Colonic mucosa (tissue), 4 donors: ENCODE results near the gene THSD4. TPM values are rescaled to one million over a fixed set of nuclear protein-coding genes. Genes with fewer than 3 reads are reported as not detected.
"Not testable (repeated sequence)": the region's sequence is repeated elsewhere in the genome, so short reads cannot be mapped to it uniquely, and the experiment has no call there.

Experiments
- DNase-seq: peaks from one replicate; pipeline ENCODE4 v3.0.0-alpha.2; 2020
- H3K27ac ChIP-seq: fragments of 200-600 bp; one replicate; pipeline ENCODE4 v1.8.0; 2021
- H3K27me3 ChIP-seq: fragments of 200-600 bp; one replicate; pipeline ENCODE4 v1.8.0; 2021
- H3K36me3 ChIP-seq: fragments of 200-600 bp; one replicate; pipeline ENCODE4 v1.8.0; 2021
- H3K4me1 ChIP-seq: fragments of 200-600 bp; one replicate; pipeline ENCODE4 v1.8.0; 2021; ENCODE audit warnings: mild to moderate bottlenecking
- H3K4me3 ChIP-seq: fragments of 200-600 bp; one replicate; pipeline ENCODE4 v1.8.0; 2021
- H3K9ac ChIP-seq, 2 donors: one replicate each; pipeline ENCODE4 v1.7.0; 2013; ENCODE audit warnings: control low read depth in 2 of 2, low read depth in 2 of 2, low read length in 2 of 2
- H3K9me3 ChIP-seq: fragments of 200-600 bp; one replicate; pipeline ENCODE4 v1.8.0; 2021
- intact Hi-C: fragments of 100-400 bp; cut with DNase I; formaldehyde crosslinking; loops from one replicate; pipeline ENCODE4 v1.14.1; 2022
- total RNA-seq, 2 donors: library from RNA; stranded (reverse); fragmentation: NEBNext Ultra II Directional in 1 of 2; extraction: Animal tissue kit (Norgen Biotek cat#: 25700) in 1 of 2; gene quantifications; one replicate each; pipeline ENCODE4 v1.2.1, GENCODE V29; 2021
- TF ChIP-seq, protein P1 (sequence below): fragments of 200-600 bp; IDR thresholded peaks from one replicate; pipeline ENCODE4 v1.8.0; 2022; ENCODE audit warnings: antibody characterized with exemption, mild to moderate bottlenecking
- donor health status: healthy.
- donor health status: DM: no; HTN: no; CAD: no.
- donor health status: DM: no; HTN: no; CAD: no.

The THSD4 gene
- total RNA-seq, 2 donors from 2014 or later: 18.8 to 23.5 TPM

DNA sequence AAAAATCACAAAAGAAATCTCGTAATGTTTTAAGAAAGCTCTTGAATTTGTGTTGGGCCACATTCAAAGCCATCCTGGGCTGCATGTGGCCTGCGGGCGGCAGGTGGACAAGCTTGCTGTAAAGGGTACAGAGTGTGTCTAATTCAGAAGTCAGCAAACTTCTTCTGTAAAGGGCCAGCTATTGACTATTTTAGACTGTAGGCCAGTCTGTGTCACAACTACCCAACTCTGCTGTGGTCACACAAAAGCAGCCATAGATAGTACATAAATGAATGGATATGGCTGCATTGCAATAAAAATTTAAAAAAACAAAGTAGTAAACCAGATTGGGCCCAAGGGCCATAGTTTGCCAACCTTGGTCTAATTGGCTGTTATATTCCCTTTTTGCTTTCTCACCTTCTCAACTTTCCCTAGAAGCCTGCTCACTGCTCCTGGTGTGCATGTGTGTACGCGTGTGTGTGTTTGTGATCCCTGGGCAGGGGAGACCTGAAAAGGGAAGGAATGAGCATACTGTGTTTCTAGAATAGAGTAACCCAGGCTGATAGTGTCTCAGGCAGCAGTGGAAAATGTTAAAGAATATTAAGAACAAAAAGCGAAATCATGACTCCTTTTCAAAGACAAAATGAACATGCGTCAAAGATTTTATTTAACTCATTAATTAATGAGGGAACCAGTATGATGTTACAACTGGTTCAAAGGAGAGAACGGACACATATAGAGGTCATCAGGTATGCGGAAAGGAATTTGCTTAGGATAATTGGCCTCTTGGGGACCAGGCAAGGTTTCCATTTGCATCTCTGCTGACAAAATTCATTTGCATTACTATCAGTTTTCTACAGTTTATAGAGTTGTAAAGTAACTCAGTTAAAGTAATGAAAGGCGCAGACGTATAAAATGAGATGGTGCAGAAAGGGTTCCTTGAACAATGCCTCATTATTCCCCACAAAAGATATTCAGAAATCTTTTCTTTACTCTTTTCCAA is 248.0 kb downstream of the THSD4 start:
- TF ChIP-seq, protein P1, sequence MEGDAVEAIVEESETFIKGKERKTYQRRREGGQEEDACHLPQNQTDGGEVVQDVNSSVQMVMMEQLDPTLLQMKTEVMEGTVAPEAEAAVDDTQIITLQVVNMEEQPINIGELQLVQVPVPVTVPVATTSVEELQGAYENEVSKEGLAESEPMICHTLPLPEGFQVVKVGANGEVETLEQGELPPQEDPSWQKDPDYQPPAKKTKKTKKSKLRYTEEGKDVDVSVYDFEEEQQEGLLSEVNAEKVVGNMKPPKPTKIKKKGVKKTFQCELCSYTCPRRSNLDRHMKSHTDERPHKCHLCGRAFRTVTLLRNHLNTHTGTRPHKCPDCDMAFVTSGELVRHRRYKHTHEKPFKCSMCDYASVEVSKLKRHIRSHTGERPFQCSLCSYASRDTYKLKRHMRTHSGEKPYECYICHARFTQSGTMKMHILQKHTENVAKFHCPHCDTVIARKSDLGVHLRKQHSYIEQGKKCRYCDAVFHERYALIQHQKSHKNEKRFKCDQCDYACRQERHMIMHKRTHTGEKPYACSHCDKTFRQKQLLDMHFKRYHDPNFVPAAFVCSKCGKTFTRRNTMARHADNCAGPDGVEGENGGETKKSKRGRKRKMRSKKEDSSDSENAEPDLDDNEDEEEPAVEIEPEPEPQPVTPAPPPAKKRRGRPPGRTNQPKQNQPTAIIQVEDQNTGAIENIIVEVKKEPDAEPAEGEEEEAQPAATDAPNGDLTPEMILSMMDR: no peak
- DNase-seq: no peak
- Histone ChIP-seq H3K9ac (no peak overlapping the region), H3K9me3 (no peaks in the 10 kb centered on the region), H3K36me3 (no peaks in the 10 kb centered on the region), H3K4me1 (no peaks in the 10 kb centered on the region), H3K4me3 (no peak overlapping the region), H3K27ac (peak overlapping the region; percentile 60), H3K27me3 (no peaks in the 10 kb centered on the region)
- intact Hi-C loops: no loop called here

DNA sequence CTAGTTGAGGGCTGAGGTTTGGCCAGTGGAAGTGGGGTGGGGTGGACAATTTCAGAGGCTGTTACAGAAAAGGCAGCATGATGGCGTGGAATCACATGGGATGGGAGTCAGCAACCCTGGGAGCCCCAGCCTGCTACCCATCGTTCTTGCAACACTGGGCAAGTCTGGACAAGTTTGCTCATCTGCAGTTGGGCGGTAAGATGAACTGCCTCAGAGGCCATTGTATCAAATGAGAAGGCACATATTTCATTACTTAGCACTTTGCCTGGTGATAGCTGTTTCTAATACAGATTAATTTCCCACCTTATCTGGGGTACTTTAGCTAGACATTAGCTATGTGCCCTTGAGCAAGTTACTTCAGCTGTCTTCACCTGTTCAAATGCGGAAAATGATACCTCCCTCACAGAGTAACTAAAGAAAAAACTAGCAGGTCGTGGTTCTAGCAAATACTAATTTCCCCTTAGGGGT is 248.9 kb downstream of the THSD4 start:
- intact Hi-C loops: no loop called here
- Histone ChIP-seq H3K4me1 (no peaks in the 10 kb centered on the region), H3K27me3 (no peaks in the 10 kb centered on the region), H3K4me3 (no peak overlapping the region), H3K27ac (peak overlapping the region; percentile 60), H3K9ac (no peak overlapping the region), H3K36me3 (no peaks in the 10 kb centered on the region), H3K9me3 (no peaks in the 10 kb centered on the region)
- DNase-seq: peak; percentile 57
- TF ChIP-seq, protein P1: no peak

DNA sequence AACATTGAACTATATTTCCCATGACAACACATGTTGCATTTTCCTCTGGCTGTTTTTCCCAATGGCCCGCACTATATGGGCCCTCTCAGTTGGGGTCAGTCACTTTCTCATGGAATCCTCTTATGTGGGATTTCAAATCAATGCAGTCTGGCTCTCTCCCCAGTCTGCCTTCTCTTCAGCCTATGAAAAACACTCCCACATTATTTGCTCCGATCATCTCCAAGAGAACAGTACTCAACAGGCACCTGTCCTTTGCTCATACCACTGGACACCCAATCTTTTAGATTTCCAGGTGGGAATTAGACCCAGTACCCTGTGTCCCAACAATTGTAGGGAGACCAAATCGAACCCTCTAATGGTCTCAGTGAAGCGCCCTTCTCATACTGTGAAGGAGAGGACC is 251.3 kb downstream of the THSD4 start:
- no peak overlapping the region for H3K4me3 ChIP-seq
- H3K9ac ChIP-seq: no peak overlapping the region
- H3K27ac ChIP-seq: no peak overlapping the region
- TF ChIP-seq, protein P1: no peak
- H3K9me3 ChIP-seq: no peaks in the 10 kb centered on the region
- intact Hi-C loops: no loop called here
- H3K4me1 ChIP-seq: no peaks in the 10 kb centered on the region
- no peaks in the 10 kb centered on the region for H3K27me3 ChIP-seq
- no peaks in the 10 kb centered on the region for H3K36me3 ChIP-seq
- DNase-seq: no peak

DNA sequence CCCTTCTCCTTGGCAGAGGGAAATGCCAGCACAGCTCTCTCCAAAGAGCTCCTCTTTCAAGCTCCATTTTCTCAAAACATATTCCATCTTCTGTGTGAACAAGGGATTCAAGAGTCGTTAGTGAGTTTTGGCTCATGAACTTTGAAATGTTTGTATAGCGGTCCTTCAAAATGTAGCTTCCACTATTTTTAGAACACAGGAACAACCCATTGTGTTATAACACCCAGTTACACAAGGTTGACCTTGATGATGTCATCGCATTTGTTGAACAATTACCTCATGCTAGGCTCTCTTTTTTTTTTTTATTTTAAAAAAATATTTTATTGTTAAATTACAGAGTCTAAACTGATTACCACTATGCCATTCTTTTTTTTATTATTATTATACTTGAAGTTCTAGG is 251.7 kb downstream of the THSD4 start:
- Histone ChIP-seq H3K9me3 (no peaks in the 10 kb centered on the region), H3K9ac (no peak overlapping the region), H3K27ac (no peak overlapping the region), H3K4me3 (no peak overlapping the region), H3K27me3 (no peaks in the 10 kb centered on the region), H3K36me3 (no peaks in the 10 kb centered on the region), H3K4me1 (no peaks in the 10 kb centered on the region)
- TF ChIP-seq, protein P1: no peak
- no peak for DNase-seq
- intact Hi-C loops: no loop called here

DNA sequence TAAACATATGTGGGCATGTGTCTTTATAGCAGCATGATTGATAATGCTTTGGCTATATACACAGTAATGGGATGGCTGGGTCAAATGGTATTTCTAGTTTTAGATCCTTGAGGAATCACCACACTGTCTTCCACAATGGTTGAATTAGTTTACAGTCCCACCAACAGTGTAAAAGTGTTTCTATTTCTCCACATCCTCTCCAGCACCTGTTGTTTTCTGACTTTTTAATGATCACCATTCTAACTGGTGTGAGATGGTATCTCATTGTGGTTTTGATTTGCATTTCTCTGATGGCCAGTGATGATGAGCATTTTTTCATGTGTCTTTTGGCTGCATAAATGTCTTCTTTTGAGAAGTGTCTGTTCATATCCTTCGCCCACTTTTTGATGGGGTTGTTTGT is 252.5 kb downstream of the THSD4 start:
- H3K4me1 ChIP-seq, H3K27me3 ChIP-seq, H3K36me3 ChIP-seq, H3K9ac ChIP-seq, H3K9me3 ChIP-seq, intact Hi-C loops, H3K27ac ChIP-seq, H3K4me3 ChIP-seq, DNase-seq: not testable (repeated sequence)

DNA sequence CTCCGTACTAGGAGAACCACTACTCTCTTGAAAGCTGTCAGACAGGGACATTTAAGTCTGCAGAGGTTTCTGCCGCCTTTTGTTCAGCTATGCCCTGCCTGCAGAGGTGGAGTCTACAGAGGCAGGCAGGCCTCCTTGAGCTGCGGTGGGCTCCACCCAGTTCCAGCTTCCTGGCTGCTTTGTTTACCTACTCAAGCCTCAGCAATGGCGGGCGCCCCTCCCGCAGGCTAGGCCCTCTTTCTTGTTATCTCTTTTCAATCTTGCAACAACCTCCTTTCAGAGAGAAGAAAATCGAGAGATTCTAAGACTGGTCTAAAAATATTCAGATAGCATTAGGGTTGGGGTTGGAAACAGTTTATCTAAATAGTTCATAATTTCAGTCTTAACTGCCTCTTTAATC is 257.5 kb downstream of the THSD4 start:
- H3K4me3 ChIP-seq, H3K27ac ChIP-seq, intact Hi-C loops, H3K27me3 ChIP-seq, H3K9me3 ChIP-seq, H3K4me1 ChIP-seq, H3K36me3 ChIP-seq, H3K9ac ChIP-seq: not testable (repeated sequence)
- peak; percentile 54 for DNase-seq
